IMR-90 (cell line): ENCODE results near the gene MXRA8. TPM values are rescaled to one million over a fixed set of nuclear protein-coding genes. Genes with fewer than 3 reads are reported as not detected.

Experiments used
- ATAC-seq: fragments of 200-7000 bp; cut with Tn5 transposase; 2 replicates; pipeline ENCODE4 v1.9.1; 2020; ENCODE audit warnings: low read depth, mild to moderate bottlenecking, moderate library complexity
- BruUV-seq: library from RNA; stranded (reverse); fragments of 400-500 nt; replicated peaks from 2 replicates; lab custom pipeline; 2021; lab: Mats Ljungman, UMichigan
- CTCF ChIA-PET: fragments of 300-600 bp; formaldehyde crosslinking; extraction: SDS; loops from one replicate; lab custom pipeline; 2021; ENCODE audit warnings: antibody characterized with exemption; lab: Yijun Ruan, JAX
- POLR2A ChIA-PET: fragments of 300-600 bp; sonication (Branson Sonifier 250); formaldehyde crosslinking; loops from one replicate; lab custom pipeline; 2022; ENCODE audit warnings: antibody characterized with exemption; ENCODE audit not compliant: unreplicated experiment; lab: Charles Lee
- DNase-seq: peaks from one replicate; pipeline ENCODE4 v3.0.0; 2013
- H2AFZ ChIP-seq: replicated peaks from 2 replicates; pipeline ENCODE3; 2013; ENCODE audit warnings: low read length, mild to moderate bottlenecking; ENCODE audit not compliant: poor library complexity
- H2AK5ac ChIP-seq: 2 replicates; pipeline ENCODE4 v1.6.1; 2013; ENCODE audit warnings: low read depth, low read length, inconsistent platforms
- H2AK9ac ChIP-seq: replicated peaks from 2 replicates; pipeline ENCODE3; 2013; ENCODE audit warnings: mild to moderate bottlenecking, low read depth, low read length, moderate library complexity; ENCODE audit not compliant: poor library complexity
- H2BK120ac ChIP-seq: 2 replicates; pipeline ENCODE4 v1.6.1; 2013; ENCODE audit warnings: low read depth, low read length, inconsistent platforms
- H2BK15ac ChIP-seq: 3 replicates; pipeline ENCODE4 v1.6.1; 2013; ENCODE audit warnings: low read depth, low read length, inconsistent platforms
- H2BK20ac ChIP-seq: 2 replicates; pipeline ENCODE4 v1.6.1; 2013; ENCODE audit warnings: low read depth, mild to moderate bottlenecking, inconsistent platforms, low read length, moderate library complexity
- H2BK5ac ChIP-seq: 2 replicates; pipeline ENCODE4 v1.6.1; 2013; ENCODE audit warnings: mild to moderate bottlenecking, low read depth, low read length, inconsistent platforms; ENCODE audit not compliant: poor library complexity, severe bottlenecking
- H3K14ac ChIP-seq: replicated peaks from 2 replicates; pipeline ENCODE4 v1.6.1; 2013; ENCODE audit warnings: low read depth, low read length, inconsistent platforms
- H3K18ac ChIP-seq: 2 replicates; pipeline ENCODE4 v1.6.1; 2013; ENCODE audit warnings: low read depth, low read length, control low read depth
- H3K23ac ChIP-seq: 2 replicates; pipeline ENCODE4 v1.6.1; 2013; ENCODE audit warnings: low read depth, low read length, inconsistent platforms
- H3K27ac ChIP-seq: 2 replicates; pipeline ENCODE4 v1.5.1; 2013; ENCODE audit warnings: mild to moderate bottlenecking, control low read depth, low read length; ENCODE audit not compliant: insufficient read depth
- H3K27me3 ChIP-seq: 2 replicates; pipeline ENCODE4 v1.6.1; 2013; ENCODE audit warnings: low read length; ENCODE audit not compliant: control insufficient read depth, insufficient read depth
- H3K36me3 ChIP-seq: 2 replicates; pipeline ENCODE4 v1.6.1; 2013; ENCODE audit warnings: low read length, mixed read lengths; ENCODE audit not compliant: control insufficient read depth, insufficient read depth
- H3K4ac ChIP-seq: 2 replicates; pipeline ENCODE4 v1.6.1; 2013; ENCODE audit warnings: low read depth, low read length, inconsistent platforms
- H3K4me1 ChIP-seq: 2 replicates; pipeline ENCODE4 v1.6.1; 2013; ENCODE audit warnings: low read length, mixed read lengths; ENCODE audit not compliant: control insufficient read depth, insufficient read depth
- H3K4me2 ChIP-seq: 2 replicates; pipeline ENCODE4 v1.6.1; 2013; ENCODE audit warnings: low read depth, mild to moderate bottlenecking, control low read depth, low read length, moderate library complexity
- H3K4me3 ChIP-seq: 2 replicates; pipeline ENCODE4 v1.5.1; 2013; ENCODE audit warnings: low read depth, mild to moderate bottlenecking, control low read depth, low read length, moderate library complexity; ENCODE audit not compliant: insufficient read depth
- H3K56ac ChIP-seq: 2 replicates; pipeline ENCODE4 v1.6.1; 2013; ENCODE audit warnings: low read length, inconsistent platforms; ENCODE audit not compliant: insufficient read depth; ENCODE audit errors: extremely low read depth
- H3K79me1 ChIP-seq, 2 experiments: 2 replicates each; pipeline ENCODE4 v1.6.1; 2013; ENCODE audit warnings: low read length in 2 of 2, inconsistent platforms in 1 of 2, low read depth in 1 of 2
- H3K9ac ChIP-seq: 2 replicates; pipeline ENCODE4 v1.6.1; 2013; ENCODE audit warnings: low read depth, low read length, control low read depth
- H3K9me1 ChIP-seq: 2 replicates; pipeline ENCODE4 v1.6.1; 2013; ENCODE audit warnings: low read length, inconsistent platforms; ENCODE audit not compliant: insufficient read depth
- H3K9me3 ChIP-seq: 2 replicates; pipeline ENCODE4 v1.6.1; 2013; ENCODE audit warnings: low read length; ENCODE audit not compliant: control insufficient read depth, insufficient read depth
- H4K20me1 ChIP-seq: 2 replicates; pipeline ENCODE4 v1.6.1; 2013; ENCODE audit warnings: low read length, inconsistent platforms; ENCODE audit not compliant: insufficient read depth
- H4K5ac ChIP-seq: 2 replicates; pipeline ENCODE4 v1.6.1; 2013; ENCODE audit warnings: mild to moderate bottlenecking, low read depth, low read length, control low read depth
- H4K8ac ChIP-seq, 2 experiments: 2 replicates each; pipeline ENCODE4 v1.6.1; 2013; ENCODE audit warnings: low read depth in 2 of 2, low read length in 2 of 2, control low read depth in 1 of 2, inconsistent platforms in 1 of 2
- H4K91ac ChIP-seq: 2 replicates; pipeline ENCODE4 v1.6.1; 2013; ENCODE audit warnings: low read depth, low read length, inconsistent platforms; ENCODE audit not compliant: insufficient read depth
- CEBPB ChIP-seq: IDR thresholded peaks from 2 replicates; pipeline ENCODE4 v1.6.1; 2012; ENCODE audit warnings: low read depth, low read length, improper control_type of control experiment
- CHD1 ChIP-seq: IDR thresholded peaks from 2 replicates; pipeline ENCODE4 v1.6.1; 2012; ENCODE audit warnings: low read depth, low read length, improper control_type of control experiment
- FOS ChIP-seq: fragments of 150-350 bp; IDR thresholded peaks from 2 replicates; pipeline ENCODE4 v1.6.1; 2016; ENCODE audit warnings: low read depth, low read length
- MAZ ChIP-seq: IDR thresholded peaks from 2 replicates; pipeline ENCODE4 v1.6.1; 2012; ENCODE audit warnings: low read depth, mild to moderate bottlenecking, low read length, improper control_type of control experiment, moderate library complexity, borderline replicate concordance
- POLR2A ChIP-seq: IDR thresholded peaks from 2 replicates; pipeline ENCODE4 v1.6.1; 2012; ENCODE audit warnings: mild to moderate bottlenecking, low read depth, low read length
- WGBS, 2 experiments: methylation state at CpG; one replicate each; pipeline versions ENCODE4 v1.1.5 to v1.1.7; 2013; ENCODE audit warnings: missing lambda C conversion rate in 2 of 2; ENCODE audit not compliant: insufficient read length in 1 of 2; ENCODE audit errors: extremely low coverage in 2 of 2; 5-methylcytosine and 5-hydroxymethylcytosine counted together
- dilution Hi-C: fragments of 300-500 bp; cut with HindIII; formaldehyde crosslinking; loops from one replicate; pipeline ENCODE4 v1.14.3; 2018; ENCODE audit warnings: low sequenced_read_pairs; ENCODE audit not compliant: unreplicated experiment
- in situ Hi-C: fragments of 300-500 bp; cut with MboI; formaldehyde crosslinking; loops from 3 replicates; pipeline ENCODE4 v1.14.3; 2019; ENCODE audit warnings: low sequenced_read_pairs, inconsistent platforms, mixed read lengths
- intact Hi-C: fragments of 100-400 bp; cut with micrococcal nuclease; formaldehyde crosslinking; loops from 2 replicates; pipeline ENCODE4 v1.10.0; 2022
- polyA plus RNA-seq, 3 experiments: library from polyadenylated mRNA; depleted of rRNA; stranded (reverse); fragments of >200 nt; gene quantifications; 2 replicates each; pipeline ENCODE4 v1.2.3, GENCODE V29; 2012; ENCODE audit warnings: low replicate concordance in 1 of 3
- total RNA-seq: library from RNA; depleted of rRNA; stranded (reverse); fragments of >200 nt; gene quantifications from 2 replicates; pipeline ENCODE4 v1.2.3, GENCODE V29; 2012
- TF ChIP-seq, protein P1 (sequence below): conservative IDR thresholded peaks from 2 replicates; pipeline ENCODE4 v1.5.1; 2012; ENCODE audit warnings: mild to moderate bottlenecking, low read depth, low read length, improper control_type of control experiment

Gene MXRA8
- total and polyA plus RNA-seq, 2 of the 4 experiments (the other 2 are of a cell fraction): 92.5 to 469 TPM

- 87% methylated on average over 3 of the region's 26 CpGs; no CpG with 5 or more reads in 1 of the 2 experiments for WGBS, 2 experiments
These were observed 42.9 kb downstream of the MXRA8 start for GRCh38 chr1:1315435-1315954.

More at GRCh38 chr1:1315435-1315954, 42.9 kb downstream of the MXRA8 start:
- Histone ChIP-seq H3K18ac (no peak overlapping the region), H3K23ac (no peak overlapping the region), H4K8ac (no peak overlapping the region), H3K36me3 (peaks cover 70% of the 10 kb centered on the region), H3K9me3 (no peaks in the 10 kb centered on the region), H3K9me1 (peaks cover 4% of the 10 kb centered on the region), H2BK5ac (no peak overlapping the region), H2AFZ (no peak overlapping the region), H2BK15ac (no peak overlapping the region), H2BK20ac (no peak overlapping the region), H2BK120ac (no peak overlapping the region), H3K4me1 (peaks cover 8% of the 10 kb centered on the region; the same call in 1 of the 2 replicates), H3K27me3 (no peaks in the 10 kb centered on the region), H2AK5ac (no peak overlapping the region), H3K9ac (no peak overlapping the region), H4K5ac (no peak overlapping the region), H3K4me3 (no peak overlapping the region), H2AK9ac (no peak overlapping the region), H3K4me2 (no peak overlapping the region), H4K91ac (no peak overlapping the region), H3K4ac (no peak overlapping the region), H4K20me1 (peaks cover 64% of the 10 kb centered on the region), H3K79me1 (peaks cover 16 to 58% of the 10 kb centered on the region in 2 experiments), H3K14ac (no peak overlapping the region), H3K56ac (no peak overlapping the region), H3K27ac (no peak overlapping the region)
- no TSS peak for BruUV-seq
- ATAC-seq: no peak
- ChIA-PET POLR2A (no interaction called here), CTCF (no interaction called here)
- no peak for DNase-seq
- in situ Hi-C loops: no loop called here
- TF ChIP-seq FOS: no peak
- no peak for TF ChIP-seq CHD1
- no peak for TF ChIP-seq MAZ
- TF ChIP-seq POLR2A: no peak
- TF ChIP-seq, protein P1, sequence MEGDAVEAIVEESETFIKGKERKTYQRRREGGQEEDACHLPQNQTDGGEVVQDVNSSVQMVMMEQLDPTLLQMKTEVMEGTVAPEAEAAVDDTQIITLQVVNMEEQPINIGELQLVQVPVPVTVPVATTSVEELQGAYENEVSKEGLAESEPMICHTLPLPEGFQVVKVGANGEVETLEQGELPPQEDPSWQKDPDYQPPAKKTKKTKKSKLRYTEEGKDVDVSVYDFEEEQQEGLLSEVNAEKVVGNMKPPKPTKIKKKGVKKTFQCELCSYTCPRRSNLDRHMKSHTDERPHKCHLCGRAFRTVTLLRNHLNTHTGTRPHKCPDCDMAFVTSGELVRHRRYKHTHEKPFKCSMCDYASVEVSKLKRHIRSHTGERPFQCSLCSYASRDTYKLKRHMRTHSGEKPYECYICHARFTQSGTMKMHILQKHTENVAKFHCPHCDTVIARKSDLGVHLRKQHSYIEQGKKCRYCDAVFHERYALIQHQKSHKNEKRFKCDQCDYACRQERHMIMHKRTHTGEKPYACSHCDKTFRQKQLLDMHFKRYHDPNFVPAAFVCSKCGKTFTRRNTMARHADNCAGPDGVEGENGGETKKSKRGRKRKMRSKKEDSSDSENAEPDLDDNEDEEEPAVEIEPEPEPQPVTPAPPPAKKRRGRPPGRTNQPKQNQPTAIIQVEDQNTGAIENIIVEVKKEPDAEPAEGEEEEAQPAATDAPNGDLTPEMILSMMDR: no peak
- TF ChIP-seq CEBPB: no peak
- dilution Hi-C loops: no loop called here
- intact Hi-C loops: no loop called here
